Measurements from ENCODE around the gene TMCC1. TPM values are rescaled to one million over a fixed set of nuclear protein-coding genes. Genes with fewer than 3 reads are reported as not detected.
"Not testable (repeated sequence)": the region's sequence is repeated elsewhere in the genome, so short reads cannot be mapped to it uniquely, and the experiment has no call there.

TMCC1 gene
- total RNA-seq, 2 donors from 2014 or later: 20.0 to 21.7 TPM

DNA sequence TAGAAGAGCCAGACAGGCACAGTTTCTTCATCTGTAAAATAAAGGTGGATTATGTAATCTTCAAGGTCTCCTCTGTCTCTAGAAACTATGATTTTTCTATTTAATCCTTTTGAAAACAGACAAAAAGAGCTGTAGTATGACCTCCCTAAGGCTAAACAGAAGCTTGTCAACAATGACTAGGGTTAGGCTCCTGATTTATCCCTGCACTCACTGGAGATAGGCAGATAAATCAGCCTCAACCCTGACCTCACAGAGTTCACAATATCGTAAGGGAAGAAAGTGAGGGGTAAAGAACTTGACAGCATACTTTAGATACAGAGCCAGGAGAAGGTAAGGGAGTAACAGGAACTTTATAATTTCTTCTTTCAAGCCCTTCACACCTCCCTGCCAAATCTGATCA, 124.8 kb downstream of the TMCC1 start:
- H3K4me1 ChIP-seq: no peaks in the 10 kb centered on the region
- DNase-seq (ENCODE audit: low spot score): no peak
- TF ChIP-seq, protein P1, sequence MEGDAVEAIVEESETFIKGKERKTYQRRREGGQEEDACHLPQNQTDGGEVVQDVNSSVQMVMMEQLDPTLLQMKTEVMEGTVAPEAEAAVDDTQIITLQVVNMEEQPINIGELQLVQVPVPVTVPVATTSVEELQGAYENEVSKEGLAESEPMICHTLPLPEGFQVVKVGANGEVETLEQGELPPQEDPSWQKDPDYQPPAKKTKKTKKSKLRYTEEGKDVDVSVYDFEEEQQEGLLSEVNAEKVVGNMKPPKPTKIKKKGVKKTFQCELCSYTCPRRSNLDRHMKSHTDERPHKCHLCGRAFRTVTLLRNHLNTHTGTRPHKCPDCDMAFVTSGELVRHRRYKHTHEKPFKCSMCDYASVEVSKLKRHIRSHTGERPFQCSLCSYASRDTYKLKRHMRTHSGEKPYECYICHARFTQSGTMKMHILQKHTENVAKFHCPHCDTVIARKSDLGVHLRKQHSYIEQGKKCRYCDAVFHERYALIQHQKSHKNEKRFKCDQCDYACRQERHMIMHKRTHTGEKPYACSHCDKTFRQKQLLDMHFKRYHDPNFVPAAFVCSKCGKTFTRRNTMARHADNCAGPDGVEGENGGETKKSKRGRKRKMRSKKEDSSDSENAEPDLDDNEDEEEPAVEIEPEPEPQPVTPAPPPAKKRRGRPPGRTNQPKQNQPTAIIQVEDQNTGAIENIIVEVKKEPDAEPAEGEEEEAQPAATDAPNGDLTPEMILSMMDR (IDR thresholded peaks at IDR 0.05): no peak
- H3K4me3 ChIP-seq: no peak overlapping the region
- no peaks in the 10 kb centered on the region for H3K9me3 ChIP-seq
- no peaks in the 10 kb centered on the region for H3K27me3 ChIP-seq
- H3K27ac ChIP-seq: no peak overlapping the region
- H3K36me3 ChIP-seq: no peaks in the 10 kb centered on the region

DNA sequence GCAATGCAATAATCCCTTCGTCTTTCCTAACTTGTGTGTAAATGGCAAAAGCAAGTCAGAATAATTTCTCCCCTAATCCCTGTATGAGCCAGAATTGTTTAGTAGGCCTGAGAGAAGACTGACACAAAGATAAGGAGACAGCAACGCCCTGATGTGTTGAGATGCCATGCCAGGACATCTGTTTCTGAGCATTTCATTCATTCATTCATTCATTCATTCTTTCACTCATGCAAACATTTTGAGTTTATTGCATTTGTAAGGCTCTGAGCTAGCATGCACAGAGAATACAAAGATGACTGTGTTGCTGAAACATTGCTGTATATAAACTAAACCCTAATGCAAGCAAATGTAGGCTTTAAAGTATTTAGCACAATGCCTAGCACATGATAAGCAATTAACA, 127.4 kb downstream of the TMCC1 start:
- H3K27me3 ChIP-seq: no peaks in the 10 kb centered on the region

DNA sequence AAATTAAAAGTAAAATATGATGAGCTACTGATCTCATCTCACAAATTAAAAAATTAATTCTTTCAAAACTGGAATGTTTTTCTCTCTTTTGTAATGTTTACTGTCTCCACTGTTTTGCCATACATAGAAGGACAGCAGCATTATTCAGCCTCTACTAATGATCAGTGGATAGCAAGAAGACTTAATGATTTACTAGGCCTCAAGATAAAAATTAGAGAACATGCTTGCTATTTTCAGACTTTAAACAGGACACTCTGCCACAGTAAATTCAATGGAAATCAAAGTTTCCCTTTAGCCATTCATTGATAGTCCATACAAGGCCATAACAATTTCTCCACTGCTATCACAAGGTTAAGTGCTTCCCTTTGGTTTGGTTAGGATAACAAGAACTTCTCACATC, 129.4 kb downstream of the TMCC1 start:
- Histone ChIP-seq H3K4me1 (no peaks in the 10 kb centered on the region), H3K27ac (no peak overlapping the region), H3K36me3 (no peaks in the 10 kb centered on the region), H3K9me3 (no peaks in the 10 kb centered on the region), H3K27me3 (no peaks in the 10 kb centered on the region), H3K4me3 (no peak overlapping the region)
- TF ChIP-seq, protein P1 (IDR thresholded peaks at IDR 0.05): no peak
- no peak for DNase-seq (ENCODE audit: low spot score)

More for the DNA sequence above, 127.4 kb downstream of the TMCC1 start:
- Histone ChIP-seq H3K36me3 (no peaks in the 10 kb centered on the region), H3K9me3 (no peaks in the 10 kb centered on the region), H3K27ac (no peak overlapping the region), H3K4me1 (no peaks in the 10 kb centered on the region), H3K4me3 (no peak overlapping the region)
- no peak for DNase-seq (ENCODE audit: low spot score)
- TF ChIP-seq, protein P1 (IDR thresholded peaks at IDR 0.05): no peak

DNA sequence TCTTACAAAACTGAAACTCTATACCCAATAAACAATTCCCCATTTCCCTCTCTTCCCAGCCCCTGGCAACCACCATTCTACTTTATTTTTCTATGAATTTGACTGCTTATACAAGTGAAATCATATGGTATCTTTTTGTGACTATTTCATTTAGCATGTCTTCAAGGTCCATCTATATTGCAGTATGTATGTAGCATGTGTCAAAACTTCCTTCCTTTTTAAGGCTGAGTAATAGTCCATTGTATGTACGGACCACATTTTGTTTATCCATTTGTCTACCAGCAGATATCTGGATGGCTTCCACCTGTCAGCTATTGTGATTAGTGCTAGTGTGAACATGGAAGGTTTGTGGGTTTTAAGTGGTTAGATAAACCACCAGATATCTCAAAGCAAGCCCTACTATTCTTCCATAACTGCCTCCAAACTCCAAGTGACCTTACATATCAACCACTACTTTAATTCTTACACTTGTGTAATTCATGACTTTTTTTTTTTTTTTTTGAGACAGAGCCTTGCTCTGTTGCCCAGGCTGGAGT, 134.7 kb downstream of the TMCC1 start:
- H3K4me1 ChIP-seq: no peaks in the 10 kb centered on the region
- no peak overlapping the region for H3K27ac ChIP-seq
- H3K36me3 ChIP-seq: no peaks in the 10 kb centered on the region
- no peaks in the 10 kb centered on the region for H3K27me3 ChIP-seq
- DNase-seq (ENCODE audit: low spot score): no peak
- H3K9me3 ChIP-seq: no peaks in the 10 kb centered on the region
- TF ChIP-seq, protein P1 (IDR thresholded peaks at IDR 0.05): no peak
- H3K4me3 ChIP-seq: no peak overlapping the region

DNA sequence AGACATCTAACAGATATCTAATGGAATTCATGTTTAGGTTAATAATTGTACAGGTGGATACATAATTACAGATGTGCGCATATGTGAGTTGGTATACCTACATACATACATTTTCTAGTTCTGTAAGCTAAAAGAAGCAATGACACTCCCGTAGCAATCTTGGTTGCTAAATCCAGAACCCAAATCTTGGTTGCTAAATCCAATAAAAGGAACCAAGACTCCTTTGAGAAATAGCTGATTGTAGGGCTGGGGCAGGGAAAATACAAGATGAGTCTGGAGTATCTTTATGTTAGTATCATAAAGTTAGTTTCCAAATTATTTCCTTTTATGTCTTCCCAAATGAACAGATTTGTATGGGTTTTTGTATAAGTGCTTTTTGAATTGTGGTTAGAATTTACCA, 135.2 kb downstream of the TMCC1 start:
- TF ChIP-seq, protein P1 (IDR thresholded peaks at IDR 0.05): no peak
- Histone ChIP-seq H3K36me3 (no peaks in the 10 kb centered on the region), H3K4me3 (no peak overlapping the region), H3K27me3 (no peaks in the 10 kb centered on the region), H3K27ac (no peak overlapping the region), H3K4me1 (no peaks in the 10 kb centered on the region), H3K9me3 (no peaks in the 10 kb centered on the region)
- DNase-seq (ENCODE audit: low spot score): no peak

DNA sequence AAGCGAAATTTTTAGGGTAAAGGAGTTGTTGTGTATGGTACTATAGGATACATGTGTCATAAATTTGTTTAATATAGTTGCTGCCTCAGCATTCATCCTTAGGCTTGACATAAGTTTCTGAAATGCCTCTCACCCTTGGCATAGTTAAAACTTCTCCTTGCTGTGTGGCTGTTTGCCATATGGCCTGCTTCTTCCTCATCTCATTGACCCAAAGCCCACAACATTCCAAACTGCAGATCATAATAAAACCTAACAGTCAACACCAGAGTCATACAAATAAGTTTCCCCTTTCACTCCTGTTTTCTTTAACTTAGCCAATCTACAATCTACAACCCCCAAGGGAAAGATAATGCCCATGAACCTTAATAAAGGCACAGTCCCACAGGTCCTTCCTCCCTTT, 136.6 kb downstream of the TMCC1 start:
- Histone ChIP-seq H3K4me1 (no peaks in the 10 kb centered on the region), H3K36me3 (no peaks in the 10 kb centered on the region), H3K27me3 (no peaks in the 10 kb centered on the region), H3K9me3 (no peaks in the 10 kb centered on the region), H3K4me3 (no peak overlapping the region), H3K27ac (no peak overlapping the region)
- DNase-seq (ENCODE audit: low spot score): no peak
- TF ChIP-seq, protein P1 (IDR thresholded peaks at IDR 0.05): no peak

DNA sequence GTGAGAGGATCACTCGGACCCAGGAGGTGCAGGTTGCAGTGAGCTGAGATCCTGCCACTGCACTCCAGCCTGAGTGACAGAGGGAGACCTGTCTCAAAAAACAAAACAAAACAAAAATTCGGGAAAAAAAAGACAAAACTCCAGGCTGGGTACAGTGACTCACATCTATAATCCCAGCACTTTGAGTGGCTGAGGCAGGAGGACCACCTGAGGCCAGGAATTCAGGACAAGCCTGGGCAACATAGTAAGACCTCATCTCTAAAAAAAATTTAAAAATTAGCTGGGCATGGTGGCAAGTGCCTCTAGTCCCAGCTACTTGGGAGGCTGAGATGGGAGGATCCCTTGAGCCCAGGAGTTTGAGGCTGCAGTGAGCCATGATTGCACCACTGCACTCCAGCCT, 142.4 kb downstream of the TMCC1 start:
- not testable (repeated sequence) for H3K27me3 ChIP-seq; H3K27ac ChIP-seq; H3K36me3 ChIP-seq; H3K4me3 ChIP-seq; H3K9me3 ChIP-seq; DNase-seq (ENCODE audit: low spot score); H3K4me1 ChIP-seq
